RWPE1 (cell line): Measurements from ENCODE around the gene PRKN.

Source experiments
- CTCF ChIA-PET: fragments of 350-600 bp; sonication (Branson Sonifier 250); formaldehyde crosslinking; extraction: SDS; loops from one replicate; lab custom pipeline; 2021; lab: Yijun Ruan, JAX
- POLR2A ChIA-PET: fragments of 400-600 bp; formaldehyde crosslinking; extraction: SDS; loops from one replicate; lab custom pipeline; 2020; ENCODE audit warnings: antibody characterized with exemption; ENCODE audit not compliant: low non-redundant PET; lab: Yijun Ruan, JAX
- DNase-seq: peaks from one replicate; pipeline ENCODE4 v3.0.0; 2012; ENCODE audit warnings: low spot score
- H3K27ac ChIP-seq: fragments of 450-650 bp; 2 replicates; pipeline ENCODE4 v1.5.1; 2017
- TF ChIP-seq, protein P1 (sequence below): fragments of 450-650 bp; conservative IDR thresholded peaks from 2 replicates; pipeline ENCODE4 v1.5.1; 2017; ENCODE audit warnings: low read depth, mild to moderate bottlenecking

The PRKN gene

DNA sequence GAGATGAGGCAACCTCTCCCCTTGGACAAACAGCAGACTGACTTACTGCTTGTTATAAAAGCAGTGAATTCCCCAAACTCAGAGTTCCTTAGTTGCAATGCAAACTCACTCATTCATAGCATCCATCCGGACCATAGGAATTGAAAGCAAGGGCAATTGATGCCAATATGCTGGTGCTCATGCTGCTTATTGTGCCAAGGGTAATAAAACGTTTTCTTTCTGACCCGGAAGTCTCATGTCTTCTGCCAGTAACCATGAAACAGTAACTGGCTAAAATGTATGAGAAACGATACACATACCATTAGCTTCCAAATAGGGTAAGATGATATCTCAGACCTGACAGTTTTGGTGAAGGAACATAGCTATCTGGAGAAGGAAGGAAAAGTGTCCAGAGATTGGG, 18.1 kb downstream of the PRKN start:
- POLR2A ChIA-PET, result no interaction called here
- no peak for DNase-seq
- no peak overlapping the region for H3K27ac ChIP-seq
- TF ChIP-seq, protein P1, sequence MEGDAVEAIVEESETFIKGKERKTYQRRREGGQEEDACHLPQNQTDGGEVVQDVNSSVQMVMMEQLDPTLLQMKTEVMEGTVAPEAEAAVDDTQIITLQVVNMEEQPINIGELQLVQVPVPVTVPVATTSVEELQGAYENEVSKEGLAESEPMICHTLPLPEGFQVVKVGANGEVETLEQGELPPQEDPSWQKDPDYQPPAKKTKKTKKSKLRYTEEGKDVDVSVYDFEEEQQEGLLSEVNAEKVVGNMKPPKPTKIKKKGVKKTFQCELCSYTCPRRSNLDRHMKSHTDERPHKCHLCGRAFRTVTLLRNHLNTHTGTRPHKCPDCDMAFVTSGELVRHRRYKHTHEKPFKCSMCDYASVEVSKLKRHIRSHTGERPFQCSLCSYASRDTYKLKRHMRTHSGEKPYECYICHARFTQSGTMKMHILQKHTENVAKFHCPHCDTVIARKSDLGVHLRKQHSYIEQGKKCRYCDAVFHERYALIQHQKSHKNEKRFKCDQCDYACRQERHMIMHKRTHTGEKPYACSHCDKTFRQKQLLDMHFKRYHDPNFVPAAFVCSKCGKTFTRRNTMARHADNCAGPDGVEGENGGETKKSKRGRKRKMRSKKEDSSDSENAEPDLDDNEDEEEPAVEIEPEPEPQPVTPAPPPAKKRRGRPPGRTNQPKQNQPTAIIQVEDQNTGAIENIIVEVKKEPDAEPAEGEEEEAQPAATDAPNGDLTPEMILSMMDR, result no peak
- CTCF ChIA-PET, result no interaction called here

DNA sequence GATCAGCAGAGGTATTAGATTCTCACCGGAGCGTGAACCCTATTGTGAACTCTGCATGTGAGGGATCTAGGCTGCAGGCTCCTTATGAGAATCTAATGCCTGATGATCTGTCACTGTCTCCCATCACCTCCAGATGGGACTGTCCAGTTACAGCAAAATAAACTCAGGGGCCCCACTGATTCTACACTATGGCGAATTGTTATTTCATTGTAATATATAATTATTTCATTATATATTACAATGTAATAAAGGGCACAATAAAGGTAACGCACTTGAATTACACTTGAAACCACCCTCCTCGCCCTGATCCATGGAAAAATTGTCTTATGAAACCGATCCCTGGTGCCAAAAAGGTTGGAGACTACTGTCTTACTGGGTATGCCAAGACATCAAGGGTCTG, 18.6 kb downstream of the PRKN start:
- no peak overlapping the region for H3K27ac ChIP-seq
- TF ChIP-seq, protein P1, result no peak
- DNase-seq, result no peak
- ChIA-PET CTCF (no interaction called here), POLR2A (no interaction called here)

DNA sequence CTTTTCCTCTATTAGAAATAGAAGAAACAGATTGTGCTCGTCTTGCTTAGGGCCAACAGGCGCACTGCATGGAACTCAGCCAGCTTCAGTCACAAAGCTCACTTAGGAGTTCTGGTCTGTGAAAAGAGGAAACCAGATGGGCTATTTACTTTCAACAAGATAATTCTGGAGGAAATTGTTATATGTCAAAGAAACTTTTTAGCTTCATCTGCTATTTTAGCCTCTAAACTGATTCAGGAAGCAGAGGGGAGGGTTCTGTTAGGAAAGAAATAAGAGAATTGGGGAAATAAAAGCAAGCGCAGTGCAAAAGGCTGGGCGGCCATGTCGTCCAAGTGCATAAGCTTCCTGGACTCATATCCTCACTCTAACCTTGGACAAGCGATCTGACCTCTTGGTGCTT, 21.3 kb downstream of the PRKN start:
- TF ChIP-seq, protein P1, result no peak
- no peak for DNase-seq
- no peak overlapping the region for H3K27ac ChIP-seq
- CTCF ChIA-PET, result no interaction called here
- POLR2A ChIA-PET, result no interaction called here

DNA sequence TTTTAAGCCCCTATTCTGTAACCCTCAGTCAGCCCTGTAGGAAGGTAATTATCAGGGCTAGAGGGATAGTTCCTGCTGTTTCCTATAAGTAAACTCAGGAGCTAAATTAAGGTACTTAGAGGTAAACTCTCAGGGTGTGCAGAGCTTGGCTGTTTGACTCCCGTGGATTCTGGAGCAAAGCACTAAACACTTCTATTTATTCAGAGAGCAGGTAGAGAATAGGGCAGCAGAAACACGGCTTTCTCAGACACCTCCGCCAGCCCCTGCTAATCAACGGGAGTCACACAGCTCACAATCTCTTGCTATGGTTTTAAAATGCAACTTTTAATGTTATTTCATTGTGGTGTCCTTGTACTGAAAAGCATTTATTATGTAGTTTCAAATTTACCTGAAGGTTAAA, 21.8 kb downstream of the PRKN start:
- TF ChIP-seq, protein P1, result no peak
- no peak for DNase-seq
- ChIA-PET POLR2A (no interaction called here), CTCF (no interaction called here)
- H3K27ac ChIP-seq, result no peak overlapping the region

DNA sequence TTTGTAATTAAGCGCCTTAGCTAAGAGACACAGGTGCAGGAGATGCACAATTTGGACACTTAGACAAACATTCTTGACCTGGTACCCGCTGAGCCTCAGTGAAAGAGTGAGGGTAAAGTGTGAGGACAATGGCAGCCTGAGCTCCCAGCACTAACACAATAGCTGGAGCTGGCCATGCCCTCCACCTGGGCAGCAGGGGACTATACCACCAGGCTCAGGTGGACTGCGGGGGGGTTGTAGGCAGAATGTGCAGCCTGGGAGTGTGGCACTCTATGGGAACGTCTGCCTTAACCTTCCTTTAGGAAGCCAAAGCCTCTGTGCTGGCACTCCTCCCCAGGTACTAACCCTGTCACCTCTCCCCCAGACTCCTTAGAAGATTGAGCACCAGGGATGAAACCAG, 23.6 kb downstream of the PRKN start:
- no peak overlapping the region for H3K27ac ChIP-seq
- TF ChIP-seq, protein P1, result no peak
- DNase-seq, result no peak
- ChIA-PET CTCF (no interaction called here), POLR2A (no interaction called here)

DNA sequence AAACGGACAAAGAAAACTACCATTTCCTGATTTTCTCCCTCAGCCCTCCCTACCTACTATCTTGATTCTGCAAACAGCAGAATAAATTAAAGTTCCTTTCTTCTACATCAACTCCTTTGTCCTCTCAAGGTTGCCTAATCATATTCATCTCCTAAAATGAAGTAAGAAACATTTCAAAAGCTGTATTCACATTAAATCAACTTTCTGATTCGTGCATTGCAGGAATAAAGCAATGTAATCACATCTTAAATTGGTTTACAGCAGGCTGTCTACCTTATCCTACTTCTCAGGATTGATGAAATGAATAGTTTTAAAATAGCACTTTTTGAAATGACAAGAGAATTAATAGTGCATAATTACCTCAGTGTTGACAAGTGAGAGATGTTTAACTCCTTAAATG, 25.1 kb downstream of the PRKN start:
- ChIA-PET POLR2A (no interaction called here), CTCF (no interaction called here)
- TF ChIP-seq, protein P1, result no peak
- no peak overlapping the region for H3K27ac ChIP-seq
- no peak for DNase-seq

DNA sequence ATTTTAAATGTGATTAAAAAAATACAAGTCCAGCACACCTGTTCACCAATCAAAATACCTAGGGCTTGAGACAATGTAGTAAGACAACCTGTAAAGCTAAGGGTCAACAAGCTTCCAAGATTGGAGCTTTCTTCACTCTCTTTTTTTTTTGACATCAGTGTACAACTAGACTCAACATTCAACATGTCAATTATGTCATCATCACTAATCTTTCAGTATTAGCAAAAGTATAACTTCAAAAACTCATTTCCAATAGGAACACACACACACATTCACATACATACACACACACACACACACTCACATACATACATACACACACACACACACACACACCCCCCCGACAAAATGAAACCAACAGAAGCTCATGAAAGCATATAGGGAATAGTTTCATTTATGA, 26.0 kb downstream of the PRKN start:
- POLR2A ChIA-PET, result no interaction called here
- CTCF ChIA-PET, result no interaction called here
- DNase-seq, result no peak
- no peak overlapping the region for H3K27ac ChIP-seq
- TF ChIP-seq, protein P1, result no peak
